Skeletal muscle satellite cell (primary cell): ENCODE results near the gene TMOD1.

Experiments used
- H3K27me3 ChIP-seq: 2 replicates; pipeline ENCODE4 v1.7.0; 2013; ENCODE audit warnings: low read length; ENCODE audit not compliant: control insufficient read depth, insufficient read depth
- H3K36me3 ChIP-seq: 2 replicates; pipeline ENCODE4 v1.7.0; 2013; ENCODE audit warnings: mild to moderate bottlenecking, control low read depth, low read length; ENCODE audit not compliant: insufficient read depth
- H3K4me1 ChIP-seq: 2 replicates; pipeline ENCODE4 v1.7.0; 2013; ENCODE audit warnings: low read length; ENCODE audit not compliant: control insufficient read depth, insufficient read depth
- H3K4me2 ChIP-seq: 2 replicates; pipeline ENCODE4 v1.7.0; 2013; ENCODE audit warnings: mild to moderate bottlenecking, low read length
- H3K4me3 ChIP-seq: 2 replicates; pipeline ENCODE4 v1.7.0; 2013; ENCODE audit warnings: low read length
- H3K9ac ChIP-seq: 2 replicates; pipeline ENCODE4 v1.7.0; 2013; ENCODE audit warnings: mild to moderate bottlenecking, low read depth, low read length, moderate library complexity
- H3K9me3 ChIP-seq: replicated peaks from 2 replicates; pipeline ENCODE4 v1.7.0; 2013; ENCODE audit warnings: mild to moderate bottlenecking, control low read depth, low read length

TMOD1 gene

GRCh38 chr9:97535771-97536170 is 34.3 kb downstream of the TMOD1 start:
- Histone ChIP-seq H3K27me3 (peaks cover 18% of the 10 kb centered on the region), H3K4me3 (no peak overlapping the region), H3K9ac (no peak overlapping the region), H3K36me3 (no peaks in the 10 kb centered on the region), H3K4me2 (no peak overlapping the region), H3K9me3 (peaks cover 2% of the 10 kb centered on the region), H3K4me1 (no peaks in the 10 kb centered on the region)

DNA sequence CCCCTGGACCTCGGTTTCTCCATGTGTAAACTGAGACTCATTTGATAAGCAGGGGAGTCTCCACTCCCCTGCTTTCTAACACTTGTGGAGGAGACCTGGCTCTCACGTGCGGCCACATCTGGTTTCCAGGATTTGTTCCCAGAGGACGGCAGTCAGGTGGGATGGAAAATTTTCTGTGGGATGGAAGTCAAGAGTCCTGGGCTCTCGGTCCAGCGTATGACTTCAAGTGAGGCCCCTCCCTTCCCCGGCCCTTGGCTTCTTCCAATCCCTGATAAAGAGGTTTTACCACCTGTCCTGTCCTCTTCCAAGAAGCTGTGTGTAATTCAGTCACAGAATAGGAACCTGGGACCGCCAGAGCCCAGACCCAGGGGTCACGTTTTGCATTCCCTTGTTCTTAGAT is 35.0 kb downstream of the TMOD1 start:
- Histone ChIP-seq H3K36me3 (no peaks in the 10 kb centered on the region), H3K27me3 (peaks cover 18% of the 10 kb centered on the region), H3K4me3 (no peak overlapping the region), H3K4me1 (no peaks in the 10 kb centered on the region), H3K4me2 (no peak overlapping the region), H3K9me3 (peaks cover 2% of the 10 kb centered on the region), H3K9ac (no peak overlapping the region)

DNA sequence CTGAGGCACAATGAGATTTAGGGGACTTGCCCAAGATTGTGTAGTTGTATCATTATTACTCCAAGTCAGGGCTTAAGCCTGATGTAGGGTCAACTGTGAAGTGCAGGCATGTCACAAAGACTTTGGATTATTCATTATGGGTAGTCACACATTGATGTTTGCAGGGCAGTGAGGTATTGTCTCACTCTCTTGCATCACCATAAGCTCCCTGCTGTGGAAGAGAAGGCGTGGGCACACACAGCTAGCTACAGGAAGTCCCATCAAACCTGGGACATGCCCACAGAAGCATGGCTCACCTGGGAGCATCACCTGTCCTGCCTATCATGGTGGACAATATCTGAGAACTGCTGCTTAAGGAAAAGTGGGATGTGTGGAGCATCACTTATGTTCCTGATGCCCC is 42.1 kb downstream of the TMOD1 start:
- H3K4me3 ChIP-seq = no peak overlapping the region
- no peaks in the 10 kb centered on the region for H3K9me3 ChIP-seq
- no peaks in the 10 kb centered on the region for H3K4me1 ChIP-seq
- H3K36me3 ChIP-seq = no peaks in the 10 kb centered on the region
- H3K4me2 ChIP-seq = no peak overlapping the region
- peaks cover 10% of the 10 kb centered on the region for H3K27me3 ChIP-seq
- no peak overlapping the region for H3K9ac ChIP-seq

DNA sequence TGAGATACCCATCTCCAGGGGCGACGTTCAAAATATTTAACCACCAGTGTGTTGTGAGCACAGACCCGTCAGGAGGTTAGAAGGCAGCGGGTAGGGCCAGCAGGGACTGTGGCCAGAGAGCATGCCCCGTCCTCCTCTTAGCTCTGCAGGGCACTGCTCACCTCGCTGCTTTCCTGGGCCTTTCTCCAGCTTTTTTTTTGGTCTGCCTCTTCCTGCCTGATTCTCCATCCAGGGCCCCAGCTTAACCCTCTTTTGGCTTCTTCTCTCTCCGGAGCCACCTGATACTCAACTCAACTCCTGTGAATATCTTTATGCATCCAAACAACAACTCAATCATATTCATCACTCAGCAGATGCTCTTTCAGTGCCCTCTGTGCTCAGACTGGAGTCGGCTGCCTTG is 44.0 kb downstream of the TMOD1 start:
- Histone ChIP-seq H3K27me3 (peaks cover 15% of the 10 kb centered on the region), H3K4me1 (no peaks in the 10 kb centered on the region), H3K4me3 (no peak overlapping the region), H3K36me3 (no peaks in the 10 kb centered on the region), H3K9ac (no peak overlapping the region), H3K9me3 (no peaks in the 10 kb centered on the region), H3K4me2 (no peak overlapping the region)

DNA sequence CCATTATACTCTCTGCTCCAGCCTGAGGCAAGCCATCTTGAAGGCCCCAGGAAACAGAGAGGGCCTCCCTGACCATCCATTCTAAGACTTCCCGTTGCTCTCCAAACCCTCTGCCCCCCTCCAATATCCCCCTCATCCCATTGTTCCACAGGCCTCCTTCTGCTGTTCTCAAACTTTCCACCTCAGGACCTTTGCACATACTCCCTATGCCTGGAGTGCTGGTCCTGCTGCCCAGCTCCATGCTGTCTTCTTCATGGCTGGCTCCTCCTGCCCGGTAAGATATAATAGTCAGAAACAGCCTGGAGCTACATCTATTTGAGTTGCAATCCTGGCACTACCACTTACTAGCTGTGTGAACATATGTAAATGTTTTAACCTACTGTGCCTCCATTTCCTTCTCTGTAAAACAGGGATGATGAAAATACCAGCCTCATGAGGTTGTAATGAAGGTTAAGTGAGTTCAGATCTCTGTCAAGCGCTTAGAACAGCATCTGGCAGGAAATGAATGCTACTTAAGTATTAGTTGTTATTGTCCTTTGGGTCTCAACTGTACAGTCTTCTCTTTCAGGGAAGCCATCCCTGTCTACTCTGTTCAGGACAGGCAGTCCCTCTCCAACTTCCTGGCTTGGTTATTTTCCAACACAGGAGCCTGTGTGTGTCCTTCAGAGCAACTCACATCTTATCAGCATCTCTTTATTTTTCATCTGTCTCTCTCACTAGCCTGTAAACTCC is 45.8 kb downstream of the TMOD1 start:
- Histone ChIP-seq H3K9ac (no peak overlapping the region), H3K4me2 (no peak overlapping the region), H3K9me3 (no peaks in the 10 kb centered on the region), H3K4me1 (no peaks in the 10 kb centered on the region), H3K27me3 (peaks cover 19% of the 10 kb centered on the region), H3K4me3 (no peak overlapping the region), H3K36me3 (no peaks in the 10 kb centered on the region)

DNA sequence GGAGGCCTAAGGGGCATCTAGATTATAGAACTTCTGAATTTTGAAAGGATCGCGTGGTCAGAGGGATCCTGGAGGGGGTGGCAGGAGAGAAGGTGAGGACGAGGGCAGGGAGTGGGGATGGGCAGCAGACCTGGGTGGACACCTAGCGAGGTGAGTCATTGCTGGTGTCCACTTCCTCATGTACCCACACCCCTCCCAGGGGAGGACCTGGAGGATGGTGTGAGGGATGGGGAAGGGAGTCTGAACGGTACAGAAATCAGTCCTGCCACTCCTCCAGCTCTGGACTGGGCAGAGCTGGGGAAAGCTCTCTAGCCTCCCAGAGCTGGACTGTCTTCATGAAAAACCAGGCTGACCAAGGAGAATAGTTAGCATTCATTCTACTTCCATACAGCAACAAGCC is 46.9 kb downstream of the TMOD1 start:
- Histone ChIP-seq H3K4me1 (no peaks in the 10 kb centered on the region), H3K9ac (no peak overlapping the region), H3K4me2 (no peak overlapping the region), H3K36me3 (no peaks in the 10 kb centered on the region), H3K27me3 (peaks cover 24% of the 10 kb centered on the region), H3K4me3 (no peak overlapping the region), H3K9me3 (no peaks in the 10 kb centered on the region)

DNA sequence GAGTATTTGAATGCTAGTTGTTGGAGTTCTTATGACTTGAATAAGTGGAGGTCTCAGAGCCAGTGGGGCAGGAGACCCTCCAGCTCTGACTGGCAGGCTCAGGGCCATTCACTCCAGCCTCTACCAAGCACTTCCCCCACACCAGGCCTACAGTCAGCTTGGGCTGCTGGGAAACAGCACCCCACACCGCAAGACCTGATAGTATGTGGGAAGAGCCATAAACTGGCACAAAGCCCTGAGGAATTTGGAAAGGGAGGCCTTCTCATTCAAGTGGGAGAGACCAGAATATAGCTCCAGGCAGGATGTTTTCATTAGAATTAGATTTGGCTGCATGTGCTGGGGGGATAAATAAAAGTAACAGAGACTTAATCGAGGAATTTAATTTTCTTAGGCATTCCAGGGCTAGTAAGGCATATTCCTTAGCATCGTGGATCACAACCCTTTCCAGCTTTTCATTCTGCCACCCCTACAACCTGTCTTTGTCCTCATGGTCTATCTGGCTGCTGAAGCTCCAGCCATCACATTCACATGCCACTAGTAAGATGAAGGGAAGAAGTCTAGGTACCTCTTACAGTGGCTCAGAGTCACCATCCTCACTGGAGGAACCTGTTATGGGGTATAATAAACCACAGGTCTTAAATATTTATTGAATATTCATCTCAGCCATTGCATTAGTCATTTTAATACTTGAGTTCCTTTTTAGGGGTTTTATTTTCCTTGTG is 47.5 kb downstream of the TMOD1 start:
- peaks cover 27% of the 10 kb centered on the region for H3K27me3 ChIP-seq
- no peaks in the 10 kb centered on the region for H3K4me1 ChIP-seq
- H3K4me3 ChIP-seq = no peak overlapping the region
- H3K9ac ChIP-seq = no peak overlapping the region
- no peaks in the 10 kb centered on the region for H3K9me3 ChIP-seq
- no peak overlapping the region for H3K4me2 ChIP-seq
- no peaks in the 10 kb centered on the region for H3K36me3 ChIP-seq

- Histone ChIP-seq H3K9ac (no peak overlapping the region), H3K4me1 (no peaks in the 10 kb centered on the region), H3K36me3 (no peaks in the 10 kb centered on the region), H3K4me3 (no peak overlapping the region), H3K4me2 (no peak overlapping the region), H3K9me3 (no peaks in the 10 kb centered on the region), H3K27me3 (peaks cover 28% of the 10 kb centered on the region)
Measured at GRCh38 chr9:97550386-97550785, 48.9 kb downstream of the TMOD1 start.

- Histone ChIP-seq H3K4me1 (no peaks in the 10 kb centered on the region), H3K9ac (no peak overlapping the region), H3K27me3 (peaks cover 30% of the 10 kb centered on the region), H3K4me3 (no peak overlapping the region), H3K9me3 (no peaks in the 10 kb centered on the region), H3K4me2 (no peak overlapping the region), H3K36me3 (no peaks in the 10 kb centered on the region)
Measured at GRCh38 chr9:97551308-97551707, 49.8 kb downstream of the TMOD1 start.

GRCh38 chr9:97553141-97553540 is 51.7 kb downstream of the TMOD1 start:
- no peak overlapping the region for H3K9ac ChIP-seq
- no peak overlapping the region for H3K4me2 ChIP-seq
- no peaks in the 10 kb centered on the region for H3K36me3 ChIP-seq
- H3K27me3 ChIP-seq = peaks cover 38% of the 10 kb centered on the region
- H3K4me1 ChIP-seq = no peaks in the 10 kb centered on the region
- H3K4me3 ChIP-seq = no peak overlapping the region
- H3K9me3 ChIP-seq = no peaks in the 10 kb centered on the region

DNA sequence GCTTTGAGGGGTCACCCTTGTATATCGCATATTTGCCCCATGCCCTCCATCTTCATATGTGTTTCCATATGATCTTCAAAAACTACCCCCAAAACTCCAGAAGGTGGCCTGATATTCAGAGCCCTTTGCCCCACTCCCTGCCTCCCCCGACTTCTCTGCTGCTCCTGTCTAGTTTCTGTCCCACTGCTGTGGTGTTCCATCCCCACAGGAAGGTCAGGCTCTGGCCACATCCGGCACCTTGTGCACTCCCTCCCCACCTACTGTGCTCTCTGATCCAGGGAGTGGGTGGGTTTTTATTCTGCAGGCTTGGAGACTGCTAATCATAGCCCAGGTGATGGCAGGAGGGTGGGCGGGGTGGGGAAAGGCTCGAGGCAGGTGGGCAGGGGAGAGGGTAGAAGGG is 52.4 kb downstream of the TMOD1 start:
- Histone ChIP-seq H3K9ac (no peak overlapping the region), H3K4me3 (no peak overlapping the region), H3K9me3 (no peaks in the 10 kb centered on the region), H3K27me3 (peaks cover 34% of the 10 kb centered on the region), H3K36me3 (no peaks in the 10 kb centered on the region), H3K4me1 (no peaks in the 10 kb centered on the region), H3K4me2 (no peak overlapping the region)

- no peak overlapping the region for H3K4me2 ChIP-seq
- H3K36me3 ChIP-seq = no peaks in the 10 kb centered on the region
- no peaks in the 10 kb centered on the region for H3K9me3 ChIP-seq
- no peak overlapping the region for H3K9ac ChIP-seq
- no peak overlapping the region for H3K4me3 ChIP-seq
- H3K4me1 ChIP-seq = no peaks in the 10 kb centered on the region
- H3K27me3 ChIP-seq = peaks cover 33% of the 10 kb centered on the region
Measured at GRCh38 chr9:97554566-97555075, 53.2 kb downstream of the TMOD1 start.
